GM12873 (cell line): Measurements from ENCODE around the gene CLEC2A.

Experiments used
- CTCF ChIP-seq: IDR thresholded peaks from 2 replicates; pipeline ENCODE4 v1.5.1; 2012; ENCODE audit warnings: low read depth, mild to moderate bottlenecking, moderate library complexity, low read length, control low read depth; ENCODE audit not compliant: insufficient read depth; ENCODE audit errors: missing control alignments

Gene CLEC2A

GRCh38 chr12:9866860-9867269 is 65.3 kb downstream of the CLEC2A start:
- no peak for TF ChIP-seq CTCF

GRCh38 chr12:9864913-9865675 is 67.1 kb downstream of the CLEC2A start:
- no peak for TF ChIP-seq CTCF
